Left lung (tissue), 10 donors: ENCODE data around the gene TRIM33. TPM values are rescaled to one million over a fixed set of nuclear protein-coding genes. Genes with fewer than 3 reads are reported as not detected.
A peak's percentile ranks its signal among the peaks of the same experiment; 100 is the strongest.

ENCODE experiments used
- ATAC-seq: fragments of 200-7000 bp; cut with Tn5 transposase; one replicate; pipeline ENCODE4 v1.9.1; 2020; ENCODE audit warnings: moderate library complexity
- DNase-seq, 4 donors: peaks; one replicate each; pipeline ENCODE4 v3.0.0-alpha.2; 2013 to 2020
- H3K27ac ChIP-seq, 2 donors: fragments of 200-600 bp; sonication (generic) in 1 of 2; one replicate each; pipeline versions ENCODE4 v1.5.0 to v1.8.0; 2020 to 2021
- H3K27me3 ChIP-seq, 2 donors: fragments of 200-600 bp; sonication (generic) in 1 of 2; one replicate each; pipeline versions ENCODE4 v1.5.0 to v1.8.0; 2020 to 2021
- H3K36me3 ChIP-seq, 2 donors: fragments of 200-600 bp; sonication (generic) in 1 of 2; one replicate each; pipeline versions ENCODE4 v1.5.0 to v1.8.0; 2020 to 2021
- H3K4me1 ChIP-seq, 2 donors: fragments of 200-600 bp; one replicate each; pipeline ENCODE4 v1.8.0; 2021
- H3K4me3 ChIP-seq, 2 donors: fragments of 200-600 bp; sonication (generic) in 1 of 2; one replicate each; pipeline versions ENCODE4 v1.5.0 to v1.8.0; 2020 to 2021; ENCODE audit warnings: mild to moderate bottlenecking in 1 of 2
- H3K9me3 ChIP-seq, 2 donors: fragments of 200-600 bp; sonication (generic) in 1 of 2; one replicate each; pipeline versions ENCODE4 v1.5.0 to v1.8.0; 2020 to 2021
- CTCF ChIP-seq, 2 donors: fragments of 200-600 bp; sonication (generic) in 1 of 2; IDR thresholded peaks; one replicate each; pipeline versions ENCODE4 v1.5.0 to v1.8.0; 2021; ENCODE audit warnings: antibody characterized with exemption in 2 of 2
- intact Hi-C, 2 donors: fragments of 100-400 bp; cut with DNase I; formaldehyde crosslinking; loops; one replicate each; pipeline versions ENCODE4 v1.11.2 to v1.14.2; 2022
- polyA plus RNA-seq, 6 donors: library from polyadenylated mRNA; unstranded; fragments of 120-200 nt; gene quantifications; one replicate each; pipeline ENCODE4 v1.2.1, GENCODE V29; 2013; ENCODE audit not compliant: insufficient read length in 6 of 6
- total RNA-seq, 2 donors: library from RNA; stranded (reverse); fragmentation: NEBNext Ultra II Directional; extraction: Animal tissue kit (Norgen Biotek cat#: 25700); gene quantifications; one replicate each; pipeline ENCODE4 v1.2.1, GENCODE V29; 2021
- donor health status: DM: no; HTN: yes; CAD: no.
- donor health status: DM: no; HTN: no; CAD: no.

The TRIM33 gene
- total and polyA plus RNA-seq, 8 donors: 26.7 to 64.2 (median 53.0) TPM

DNA sequence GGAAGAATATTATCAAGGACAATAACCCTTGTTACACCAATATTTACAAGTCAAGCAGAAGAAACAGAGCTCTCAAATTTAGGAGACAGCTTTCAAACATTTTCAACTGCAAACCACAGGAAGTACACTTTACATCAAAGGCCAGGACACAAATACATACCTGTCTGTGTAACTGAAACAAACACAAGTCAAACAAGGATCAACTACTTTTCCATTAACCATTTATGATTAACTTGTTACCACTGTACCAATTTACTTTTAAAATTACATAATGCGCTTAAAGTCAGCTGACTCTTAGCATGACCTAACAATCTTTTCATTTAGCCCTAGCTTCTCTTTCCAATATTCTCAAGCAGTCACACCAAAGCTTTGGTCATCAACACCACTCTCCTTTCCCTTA lies 43.5 kb downstream of the TRIM33 start:
- Histone ChIP-seq H3K27ac (peak overlapping the region; percentile 16 to 39), H3K27me3 (no peaks in the 10 kb centered on the region), H3K4me3 (no peak overlapping the region), H3K36me3 (no peaks in the 10 kb centered on the region), H3K4me1 (peaks cover 9 to 31% of the 10 kb centered on the region in 2 donors), H3K9me3 (no peaks in the 10 kb centered on the region)
- intact Hi-C loops: no loop called here
- no peak for TF ChIP-seq CTCF (IDR thresholded peaks at IDR 0.05)
- peak; percentile 32 for ATAC-seq
- DNase-seq: no peak

- H3K9me3 ChIP-seq: no peaks in the 10 kb centered on the region
- ATAC-seq (peak; percentile 43), DNase-seq (no peak)
- H3K4me3 ChIP-seq: no peak overlapping the region
- no peak overlapping the region for H3K27ac ChIP-seq
- H3K4me1 ChIP-seq: peaks cover 9 to 31% of the 10 kb centered on the region in 2 donors
- no peaks in the 10 kb centered on the region for H3K36me3 ChIP-seq
- intact Hi-C loops: no loop called here
- TF ChIP-seq CTCF (IDR thresholded peaks at IDR 0.05): no peak
- no peaks in the 10 kb centered on the region for H3K27me3 ChIP-seq
Observed at GRCh38 chr1:114466334-114467014, 44.5 kb downstream of the TRIM33 start.

- Histone ChIP-seq H3K27ac (no peak overlapping the region), H3K4me3 (no peak overlapping the region), H3K4me1 (peaks cover 9 to 30% of the 10 kb centered on the region in 2 donors), H3K9me3 (no peaks in the 10 kb centered on the region), H3K36me3 (peaks cover 0 to 4% of the 10 kb centered on the region in 2 donors), H3K27me3 (no peaks in the 10 kb centered on the region)
- ATAC-seq (no peak), DNase-seq (no peak)
- intact Hi-C loops: no loop called here
- no peak for TF ChIP-seq CTCF (IDR thresholded peaks at IDR 0.05)
Observed at GRCh38 chr1:114462963-114463362, 48.0 kb downstream of the TRIM33 start.

GRCh38 chr1:114462341-114462740 lies 48.7 kb downstream of the TRIM33 start:
- Histone ChIP-seq H3K27ac (no peak overlapping the region), H3K27me3 (no peaks in the 10 kb centered on the region), H3K9me3 (no peaks in the 10 kb centered on the region), H3K36me3 (peaks cover 0 to 4% of the 10 kb centered on the region in 2 donors), H3K4me1 (peaks cover 5 to 31% of the 10 kb centered on the region in 2 donors), H3K4me3 (no peak overlapping the region)
- intact Hi-C loops: no loop called here
- no peak for TF ChIP-seq CTCF (IDR thresholded peaks at IDR 0.05)
- no peak for DNase-seq
- no peak for ATAC-seq

- H3K4me3 ChIP-seq: no peak overlapping the region
- intact Hi-C loops: no loop called here
- peak overlapping the region in 1 of 2 donors; percentile 81 for H3K27ac ChIP-seq
- H3K4me1 ChIP-seq: peaks cover 0 to 20% of the 10 kb centered on the region in 2 donors
- TF ChIP-seq CTCF (IDR thresholded peaks at IDR 0.05): no peak
- peaks cover 0 to 15% of the 10 kb centered on the region in 2 donors for H3K36me3 ChIP-seq
- peak; percentile 67 for ATAC-seq
- H3K27me3 ChIP-seq: no peaks in the 10 kb centered on the region
- no peaks in the 10 kb centered on the region for H3K9me3 ChIP-seq
- DNase-seq: no peak
Observed at GRCh38 chr1:114458237-114458777, 52.7 kb downstream of the TRIM33 start.
